RWPE1 (cell line): Measurements from ENCODE around the gene SAMD14.

Experiments
- CTCF ChIA-PET: fragments of 350-600 bp; sonication (Branson Sonifier 250); formaldehyde crosslinking; extraction: SDS; loops from one replicate; lab custom pipeline; 2021; lab: Yijun Ruan, JAX
- POLR2A ChIA-PET: fragments of 400-600 bp; formaldehyde crosslinking; extraction: SDS; loops from one replicate; lab custom pipeline; 2020; ENCODE audit warnings: antibody characterized with exemption; ENCODE audit not compliant: low non-redundant PET; lab: Yijun Ruan, JAX
- DNase-seq: peaks from one replicate; pipeline ENCODE4 v3.0.0; 2012; ENCODE audit warnings: low spot score
- H3K27ac ChIP-seq: fragments of 450-650 bp; 2 replicates; pipeline ENCODE4 v1.5.1; 2017
- CTCF ChIP-seq: fragments of 450-650 bp; conservative IDR thresholded peaks from 2 replicates; pipeline ENCODE4 v1.5.1; 2017; ENCODE audit warnings: low read depth, mild to moderate bottlenecking

SAMD14 gene

GRCh38 chr17:50127697-50128361 lies 2.1 kb downstream of the SAMD14 start:
- no peak for TF ChIP-seq CTCF
- ChIA-PET CTCF (no interaction called here), POLR2A (no interaction called here)
- DNase-seq = no peak
- H3K27ac ChIP-seq = peak overlapping the region; percentile 28; the same call in 1 of the 2 replicates

- no peak for DNase-seq
- H3K27ac ChIP-seq = no peak overlapping the region
- POLR2A ChIA-PET = no interaction called here
- TF ChIP-seq CTCF = no peak
- CTCF ChIA-PET = interaction anchor here (1.0 kb wide), 1 partner anchor 15 kb away, joined by 3 read pairs; no protein-coding TSS in a partner anchor
Observed at GRCh38 chr17:50125420-50125997, 4.5 kb downstream of the SAMD14 start.

GRCh38 chr17:50123649-50124349 lies 6.2 kb downstream of the SAMD14 start:
- no peak for DNase-seq
- H3K27ac ChIP-seq = no peak overlapping the region
- no peak for TF ChIP-seq CTCF
- POLR2A ChIA-PET = no interaction called here
- CTCF ChIA-PET = interaction anchor here (0.6 to 1.5 kb wide), 3 partner anchors 11 to 38 kb away, joined by 3 to 6 read pairs (median 4); no protein-coding TSS in a partner anchor

- H3K27ac ChIP-seq = no peak overlapping the region
- POLR2A ChIA-PET = no interaction called here
- CTCF ChIA-PET = interaction anchor here (1.0 to 1.5 kb wide), 2 partner anchors 16 to 39 kb away, joined by 3 to 6 read pairs; no protein-coding TSS in a partner anchor
Observed at GRCh38 chr17:50122945-50123344, 7.0 kb downstream of the SAMD14 start.

GRCh38 chr17:50120475-50121253 lies 9.3 kb downstream of the SAMD14 start:
- CTCF ChIA-PET = no interaction called here
- no peak overlapping the region for H3K27ac ChIP-seq
- no peak for TF ChIP-seq CTCF
- no peak for DNase-seq
- POLR2A ChIA-PET = no interaction called here

More at GRCh38 chr17:50122945-50123344, 7.0 kb downstream of the SAMD14 start:
- DNase-seq = no peak
- no peak for TF ChIP-seq CTCF

GRCh38 chr17:50118828-50119218 lies 11.1 kb downstream of the SAMD14 start:
- POLR2A ChIA-PET = no interaction called here
- CTCF ChIA-PET = interaction anchor here (0.9 kb wide), 1 partner anchor 10 kb away, joined by 3 read pairs; no protein-coding TSS in a partner anchor

More at GRCh38 chr17:50118828-50119218, 11.1 kb downstream of the SAMD14 start:
- TF ChIP-seq CTCF = no peak
- DNase-seq = no peak
- H3K27ac ChIP-seq = no peak overlapping the region
